HEK293T (cell line): ENCODE measurements around the gene WNK1.

Experiments
- ELF4 ChIP-seq: fragments of 450-650 bp; IDR thresholded peaks from 2 replicates; pipeline ENCODE4 v1.6.1; 2017; ENCODE audit warnings: antibody characterized with exemption
- FOXA1 ChIP-seq: fragments of 450-650 bp; IDR thresholded peaks from 2 replicates; pipeline ENCODE4 v1.6.1; 2016; ENCODE audit warnings: mild to moderate bottlenecking
- L3MBTL2 ChIP-seq: fragments of 450-650 bp; conservative IDR thresholded peaks from 2 replicates; pipeline ENCODE4 v1.6.1; 2016; ENCODE audit warnings: mild to moderate bottlenecking
- NFRKB ChIP-seq: fragments of 450-650 bp; IDR thresholded peaks from 2 replicates; pipeline ENCODE4 v1.6.1; 2016; ENCODE audit warnings: mild to moderate bottlenecking, moderate library complexity
- SP1 ChIP-seq: fragments of 450-650 bp; IDR thresholded peaks from 2 replicates; pipeline ENCODE4 v1.6.1; 2017
- ZNF384 ChIP-seq: fragments of 450-650 bp; IDR thresholded peaks from 2 replicates; pipeline ENCODE4 v1.6.1; 2016

DNA sequence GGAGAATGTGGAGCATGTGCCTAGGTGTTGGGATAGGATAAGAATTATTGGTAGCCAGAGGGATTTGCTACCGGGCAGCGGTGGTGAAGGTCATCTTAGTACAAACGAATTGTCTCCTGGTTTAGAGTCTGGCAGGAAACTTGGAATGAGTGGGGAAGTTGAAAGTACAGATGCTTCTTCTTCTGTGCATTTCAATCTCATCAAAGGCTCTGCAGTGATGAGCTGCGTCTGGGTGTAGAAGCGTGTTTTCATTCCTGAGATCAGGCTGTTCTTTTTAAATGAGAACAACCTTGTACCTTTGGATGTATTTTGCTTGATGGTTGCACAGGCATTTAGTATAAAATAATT, 2.1 kb downstream of the WNK1 start:
- TF ChIP-seq FOXA1, result no peak
- TF ChIP-seq L3MBTL2, result no peak
- TF ChIP-seq ZNF384, result no peak
- TF ChIP-seq NFRKB, result no peak
- TF ChIP-seq SP1, result no peak
- TF ChIP-seq ELF4, result no peak
